Fibroblast of the aortic adventitia (primary cell): ENCODE results near the gene LIMS2. TPM values are rescaled to one million over a fixed set of nuclear protein-coding genes. Genes with fewer than 3 reads are reported as not detected.
A peak's percentile ranks its signal among the peaks of the same experiment; 100 is the strongest.

Source experiments
- DNase-seq: peaks from one replicate; pipeline ENCODE4 v3.0.0-alpha.2; 2010; ENCODE audit warnings: low read depth
- H3K4me3 ChIP-seq: 2 replicates; pipeline ENCODE4 v1.5.1; 2011; ENCODE audit warnings: low read depth, mild to moderate bottlenecking, control low read depth, low read length, moderate library complexity
- CTCF ChIP-seq: IDR thresholded peaks from 2 replicates; pipeline ENCODE4 v1.5.1; 2011; ENCODE audit warnings: mild to moderate bottlenecking, low read length, control low read depth, inconsistent platforms; ENCODE audit not compliant: insufficient read depth
- total RNA-seq: library from RNA; depleted of rRNA; stranded (reverse); fragments of >200 nt; gene quantifications from 2 replicates; pipeline ENCODE4 v1.2.3, GENCODE V29; 2012; ENCODE audit warnings: low replicate concordance

The LIMS2 gene
- total RNA-seq, 1 donor: 7.8 TPM

- no peak for TF ChIP-seq CTCF
- no peak for DNase-seq
- H3K4me3 ChIP-seq: peak overlapping the region; percentile 82
Measured at GRCh38 chr2:127700527-127701192, 25.3 kb upstream of the LIMS2 start.

- no peak for TF ChIP-seq CTCF
- no peak overlapping the region for H3K4me3 ChIP-seq
- no peak for DNase-seq
Measured at GRCh38 chr2:127698553-127699355, 23.4 kb upstream of the LIMS2 start.

- no peak for DNase-seq
- no peak overlapping the region for H3K4me3 ChIP-seq
- TF ChIP-seq CTCF: no peak
Measured at GRCh38 chr2:127697482-127698180, 22.3 kb upstream of the LIMS2 start.

- peak overlapping the region; percentile 5 for H3K4me3 ChIP-seq
- DNase-seq: peak; percentile 16
- peak; percentile 21 for TF ChIP-seq CTCF
Measured at GRCh38 chr2:127695491-127696472, 20.5 kb upstream of the LIMS2 start.

GRCh38 chr2:127694986-127695385, 19.7 kb upstream of the LIMS2 start:
- TF ChIP-seq CTCF: no peak
- no peak overlapping the region for H3K4me3 ChIP-seq
- peak; percentile 76 for DNase-seq

GRCh38 chr2:127690696-127691095, 15.4 kb upstream of the LIMS2 start:
- no peak overlapping the region for H3K4me3 ChIP-seq
- DNase-seq: no peak
- TF ChIP-seq CTCF: no peak
